Liver (tissue), 2 donors: Measurements from ENCODE around the gene NR1I3.

ENCODE experiments used
- CTCF ChIP-seq: fragments of 150-350 bp; IDR thresholded peaks from 2 replicates; pipeline ENCODE4 v1.5.1; 2017; ENCODE audit warnings: improper control_type of control experiment, low read depth, low read length; ENCODE audit not compliant: missing input control
- TF ChIP-seq, protein P1 (sequence below): IDR thresholded peaks from 2 replicates; pipeline ENCODE4 v1.6.1; 2016; ENCODE audit warnings: antibody characterized with exemption, mild to moderate bottlenecking
- donor health status: healthy.

GRCh38 chr1:161258439-161259344 is 20.7 kb upstream of the NR1I3 start, which contains the start of gene PCP4L1:
- TF ChIP-seq, protein P1, sequence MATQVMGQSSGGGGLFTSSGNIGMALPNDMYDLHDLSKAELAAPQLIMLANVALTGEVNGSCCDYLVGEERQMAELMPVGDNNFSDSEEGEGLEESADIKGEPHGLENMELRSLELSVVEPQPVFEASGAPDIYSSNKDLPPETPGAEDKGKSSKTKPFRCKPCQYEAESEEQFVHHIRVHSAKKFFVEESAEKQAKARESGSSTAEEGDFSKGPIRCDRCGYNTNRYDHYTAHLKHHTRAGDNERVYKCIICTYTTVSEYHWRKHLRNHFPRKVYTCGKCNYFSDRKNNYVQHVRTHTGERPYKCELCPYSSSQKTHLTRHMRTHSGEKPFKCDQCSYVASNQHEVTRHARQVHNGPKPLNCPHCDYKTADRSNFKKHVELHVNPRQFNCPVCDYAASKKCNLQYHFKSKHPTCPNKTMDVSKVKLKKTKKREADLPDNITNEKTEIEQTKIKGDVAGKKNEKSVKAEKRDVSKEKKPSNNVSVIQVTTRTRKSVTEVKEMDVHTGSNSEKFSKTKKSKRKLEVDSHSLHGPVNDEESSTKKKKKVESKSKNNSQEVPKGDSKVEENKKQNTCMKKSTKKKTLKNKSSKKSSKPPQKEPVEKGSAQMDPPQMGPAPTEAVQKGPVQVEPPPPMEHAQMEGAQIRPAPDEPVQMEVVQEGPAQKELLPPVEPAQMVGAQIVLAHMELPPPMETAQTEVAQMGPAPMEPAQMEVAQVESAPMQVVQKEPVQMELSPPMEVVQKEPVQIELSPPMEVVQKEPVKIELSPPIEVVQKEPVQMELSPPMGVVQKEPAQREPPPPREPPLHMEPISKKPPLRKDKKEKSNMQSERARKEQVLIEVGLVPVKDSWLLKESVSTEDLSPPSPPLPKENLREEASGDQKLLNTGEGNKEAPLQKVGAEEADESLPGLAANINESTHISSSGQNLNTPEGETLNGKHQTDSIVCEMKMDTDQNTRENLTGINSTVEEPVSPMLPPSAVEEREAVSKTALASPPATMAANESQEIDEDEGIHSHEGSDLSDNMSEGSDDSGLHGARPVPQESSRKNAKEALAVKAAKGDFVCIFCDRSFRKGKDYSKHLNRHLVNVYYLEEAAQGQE, result peak; percentile 14
- no peak for TF ChIP-seq CTCF
